ENCODE measurements around the gene TRIM48. TPM values are rescaled to one million over a fixed set of nuclear protein-coding genes. Genes with fewer than 3 reads are reported as not detected.
"Not testable (repeated sequence)": the region's sequence is repeated elsewhere in the genome, so short reads cannot be mapped to it uniquely, and the experiment has no call there.

The TRIM48 gene, protein sequence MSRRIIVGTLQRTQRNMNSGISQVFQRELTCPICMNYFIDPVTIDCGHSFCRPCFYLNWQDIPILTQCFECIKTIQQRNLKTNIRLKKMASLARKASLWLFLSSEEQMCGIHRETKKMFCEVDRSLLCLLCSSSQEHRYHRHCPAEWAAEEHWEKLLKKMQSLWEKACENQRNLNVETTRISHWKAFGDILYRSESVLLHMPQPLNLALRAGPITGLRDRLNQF
- not detected in 2 replicates for total RNA-seq

DNA sequence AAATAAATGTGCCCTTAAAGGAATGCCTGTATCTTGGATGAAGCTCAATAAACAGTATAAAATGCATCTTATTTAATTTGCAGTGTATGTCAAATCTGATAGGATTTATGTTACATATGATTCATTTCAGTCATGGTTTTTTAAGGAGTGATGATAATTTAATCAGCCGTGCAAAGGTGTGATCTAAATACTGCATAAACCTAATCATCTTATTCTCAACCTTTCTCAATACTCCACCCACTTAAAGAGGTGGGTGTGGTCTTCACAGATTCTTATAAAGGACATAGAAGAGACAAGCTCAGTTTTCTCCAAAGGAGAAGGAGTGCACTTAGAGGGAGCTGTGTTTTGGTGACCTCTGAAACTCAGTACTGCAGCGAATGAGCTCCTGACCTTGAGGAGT, at the start of gene TRIM48:
TSS of gene TRIM48 (plus strand) at position 301 of the 400 bp plus-strand sequence. CDS start 113 bp downstream, outside the sequence.
- intact Hi-C loops (cut with micrococcal nuclease): not testable (repeated sequence)

DNA sequence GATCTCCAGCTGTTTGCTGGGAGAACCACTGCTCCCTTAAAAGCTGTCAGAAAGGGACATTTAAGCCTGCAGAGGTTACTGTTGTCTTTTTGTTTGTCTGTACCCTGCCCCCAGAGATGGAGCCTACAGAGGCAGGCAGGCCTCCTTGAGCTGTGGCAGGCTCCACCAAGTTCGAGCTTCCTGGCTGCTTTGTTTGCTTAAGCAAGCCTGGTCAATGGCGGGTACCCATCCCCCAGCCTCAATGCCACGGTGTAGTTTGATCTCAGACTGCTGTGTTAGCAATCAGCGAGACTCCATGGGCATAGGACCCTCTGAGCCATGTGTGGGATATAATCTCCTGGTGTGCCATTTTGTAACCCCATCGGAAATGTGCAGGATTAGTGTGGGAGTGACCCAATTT, 23.6 kb upstream of the TRIM48 start:
- intact Hi-C loops (cut with micrococcal nuclease): not testable (repeated sequence)

DNA sequence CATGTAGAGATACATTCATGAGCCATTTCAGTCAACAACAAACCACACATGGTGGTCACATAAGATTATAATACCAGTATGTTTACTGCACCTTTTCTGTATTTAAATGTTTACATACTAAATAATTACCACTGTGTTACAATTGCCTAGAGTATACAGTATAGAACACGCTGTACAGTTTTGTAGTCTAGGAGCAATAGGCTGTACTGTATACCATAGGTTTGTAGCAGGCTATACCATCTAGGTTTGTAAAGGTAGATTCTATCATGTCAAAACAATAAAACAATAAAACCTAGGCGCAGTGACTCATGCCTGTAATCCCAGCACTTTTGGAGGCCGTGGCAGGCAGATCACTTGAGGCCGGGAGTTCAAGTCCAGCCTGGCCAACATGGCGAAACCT, 1.1 kb downstream of the TRIM48 start:
- intact Hi-C loops (cut with micrococcal nuclease): no loop called here

Other genes starting within 250 kb of the TRIM48 start
- gene OR4A16, start 81.0 kb downstream of the TRIM48 start, total RNA-seq: not detected in 2 replicates
- gene OR4A15, start 105.8 kb downstream of the TRIM48 start, total RNA-seq: not detected in 2 replicates